Ovary (tissue), 9 donors: ENCODE results near the gene RTTN. TPM values are rescaled to one million over a fixed set of nuclear protein-coding genes. Genes with fewer than 3 reads are reported as not detected.

Source experiments
- DNase-seq, 5 donors: peaks; one replicate each; pipeline ENCODE4 v3.0.0-alpha.2; 2019 to 2020
- H3K27ac ChIP-seq, 2 donors: fragments of 200-600 bp; one replicate each; pipeline versions ENCODE4 v1.5.1 to v1.8.0; 2019 to 2022
- H3K27me3 ChIP-seq: fragments of 200-600 bp; one replicate; pipeline ENCODE4 v1.8.0; 2022
- H3K36me3 ChIP-seq: fragments of 200-600 bp; sonication (generic); one replicate; pipeline ENCODE4 v1.5.1; 2019
- H3K4me1 ChIP-seq: one replicate; pipeline ENCODE4 v1.8.1; 2013; ENCODE audit warnings: mild to moderate bottlenecking, moderate library complexity; ENCODE audit not compliant: insufficient read depth
- H3K4me3 ChIP-seq: fragments of 200-600 bp; sonication (generic); one replicate; pipeline ENCODE4 v1.5.1; 2017
- H3K9me3 ChIP-seq, 2 donors: fragments of 200-600 bp in 1 of 2; sonication (generic) in 1 of 2; one replicate each; pipeline versions ENCODE4 v1.5.1 to v1.8.1; 2013 to 2019; ENCODE audit warnings: mild to moderate bottlenecking in 1 of 2, moderate library complexity in 1 of 2
- CTCF ChIP-seq, 3 donors: fragments of 450-650 bp in 2 of 3; fragments of 200-600 bp in 1 of 3; IDR thresholded peaks; one replicate each; pipeline versions ENCODE4 v1.5.1 to v1.8.0; 2016 to 2022; ENCODE audit warnings: antibody characterized with exemption in 3 of 3, mild to moderate bottlenecking in 1 of 3
- EP300 ChIP-seq: sonication (generic); formaldehyde crosslinking; IDR thresholded peaks from one replicate; pipeline ENCODE4 v1.6.1; 2017; ENCODE audit warnings: antibody characterized with exemption
- POLR2A ChIP-seq: fragments of 450-650 bp; IDR thresholded peaks from one replicate; pipeline ENCODE4 v1.6.1; 2017; ENCODE audit warnings: antibody characterized with exemption, mild to moderate bottlenecking, moderate library complexity
- WGBS, 3 donors: extraction: QIAGEN DNeasy Blood & Tissue Kit in 1 of 3; methylation state at CpG; one replicate each; pipeline versions ENCODE4 v1.1.5 to v1.1.7; 2013 to 2017; 5-methylcytosine and 5-hydroxymethylcytosine counted together
- intact Hi-C, 4 donors: fragments of 100-400 bp; cut with DNase I; formaldehyde crosslinking; loops; one replicate each; pipeline versions ENCODE4 v1.11.0 to v1.15.1; 2022 to 2023
- polyA plus RNA-seq, 2 donors: library from polyadenylated mRNA; stranded (reverse); fragments of 200-250 nt in 1 of 2; fragments of 350-450 nt in 1 of 2; fragmentation: Illumina TruSeq in 1 of 2; extraction: RNeasy Lipid Tissue Mini Kit (QIAGEN cat#74804) in 1 of 2; gene quantifications; one replicate each; pipeline ENCODE4 v1.2.3, GENCODE V29; 2013 to 2014
- total RNA-seq, 7 donors: library from RNA; depleted of rRNA in 2 of 7; stranded (reverse); fragments of >200 nt in 2 of 7; fragmentation: NEBNext Ultra II Directional in 3 of 7; extraction: Animal tissue kit (Norgen Biotek cat#: 25700) in 3 of 7; gene quantifications; one replicate each; pipeline versions ENCODE4 v1.1.0 to v1.2.4, GENCODE V29; 2016 to 2023
- donor health status: DM: no; HTN: no; CAD: no; lungs with moderate emphysema.
- donor health status: DM: no; HTN: no; CAD: no.
- donor health status: Bipolar disorder and iron deficiency.
- donor health status: DM: yes; HTN: yes; CAD: no.
- donor health status: DM: no; HTN: no; CAD: no.
- donor health status: DM: yes; HTN: yes; CAD: no.

RTTN gene
- total and polyA plus RNA-seq, 9 donors = 6.2 to 22.4 (median 14.9) TPM

- Histone ChIP-seq H3K4me1 (no peaks in the 10 kb centered on the region), H3K9me3 (no peaks in the 10 kb centered on the region), H3K36me3 (no peaks in the 10 kb centered on the region), H3K27ac (no peak overlapping the region), H3K27me3 (no peaks in the 10 kb centered on the region), H3K4me3 (no peak overlapping the region)
- DNase-seq = no peak
- intact Hi-C loops = no loop called here
- no peak for TF ChIP-seq EP300
- no peak for TF ChIP-seq POLR2A
- WGBS, 3 donors = 96 to 97% (median 96%) methylated on average over 4 of the region's 4 CpGs
Observed at GRCh38 chr18:70169747-70170146, 35.7 kb downstream of the RTTN start.

GRCh38 chr18:70166668-70167067 lies 38.8 kb downstream of the RTTN start:
- TF ChIP-seq EP300 (no peak), POLR2A (no peak), CTCF (IDR thresholded peaks at IDR 0.05) (no peak)
- Histone ChIP-seq H3K27ac (no peak overlapping the region), H3K27me3 (no peaks in the 10 kb centered on the region), H3K4me1 (no peaks in the 10 kb centered on the region), H3K9me3 (no peaks in the 10 kb centered on the region), H3K36me3 (no peaks in the 10 kb centered on the region), H3K4me3 (no peak overlapping the region)
- intact Hi-C loops = no loop called here
- 55 to 63% (median 57%) methylated on average over 3 of the region's 3 CpGs for WGBS, 3 donors
- no peak for DNase-seq

DNA sequence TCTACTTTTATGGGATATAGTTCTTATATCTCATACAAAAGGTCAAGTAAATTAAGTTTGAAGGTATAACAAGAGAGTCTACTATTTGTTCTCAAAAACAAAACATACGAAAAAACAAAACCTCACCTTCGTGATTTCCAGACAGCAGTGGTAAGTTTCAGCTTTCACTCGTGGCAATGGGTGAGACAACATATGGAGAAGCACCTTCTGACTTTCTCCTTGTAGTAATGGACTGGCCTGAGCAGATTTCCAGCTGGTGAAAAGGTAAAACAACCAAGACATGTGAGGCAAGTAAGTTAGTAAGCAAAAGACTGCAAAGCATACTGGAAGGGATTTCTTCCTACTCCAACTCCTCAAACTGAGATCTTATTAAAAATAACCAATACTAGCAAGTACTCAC lies 39.6 kb downstream of the RTTN start:
- H3K4me1 ChIP-seq = no peaks in the 10 kb centered on the region
- intact Hi-C loops = no loop called here
- no peak overlapping the region for H3K4me3 ChIP-seq
- no peaks in the 10 kb centered on the region for H3K36me3 ChIP-seq
- H3K9me3 ChIP-seq = no peaks in the 10 kb centered on the region
- no peak for TF ChIP-seq POLR2A
- TF ChIP-seq EP300 = no peak
- no peak for TF ChIP-seq CTCF (IDR thresholded peaks at IDR 0.05)
- DNase-seq = no peak
- no peaks in the 10 kb centered on the region for H3K27me3 ChIP-seq
- H3K27ac ChIP-seq = no peak overlapping the region
- 84 to 91% (median 86%) methylated on average over 3 of the region's 3 CpGs for WGBS, 3 donors

- no peaks in the 10 kb centered on the region for H3K4me1 ChIP-seq
- no peaks in the 10 kb centered on the region for H3K36me3 ChIP-seq
- H3K27me3 ChIP-seq = no peaks in the 10 kb centered on the region
- H3K9me3 ChIP-seq = no peaks in the 10 kb centered on the region
- H3K27ac ChIP-seq = no peak overlapping the region
- TF ChIP-seq POLR2A (no peak), CTCF (IDR thresholded peaks at IDR 0.05) (no peak), EP300 (no peak)
- intact Hi-C loops = no loop called here
- H3K4me3 ChIP-seq = no peak overlapping the region
- DNase-seq = no peak
- WGBS, 3 donors = 93 to 98% (median 97%) methylated on average over 1 of the region's 1 CpG
Observed at GRCh38 chr18:70160073-70160678, 45.3 kb downstream of the RTTN start.

- H3K36me3 ChIP-seq = no peaks in the 10 kb centered on the region
- no peaks in the 10 kb centered on the region for H3K27me3 ChIP-seq
- no peaks in the 10 kb centered on the region for H3K4me1 ChIP-seq
- intact Hi-C loops = no loop called here
- DNase-seq = no peak
- no peaks in the 10 kb centered on the region for H3K9me3 ChIP-seq
- H3K4me3 ChIP-seq = no peak overlapping the region
- no peak for TF ChIP-seq CTCF (IDR thresholded peaks at IDR 0.05)
- TF ChIP-seq POLR2A = no peak
- TF ChIP-seq EP300 = no peak
- 98 to 99% (median 98%) methylated on average over 3 of the region's 3 CpGs for WGBS, 3 donors
- H3K27ac ChIP-seq = no peak overlapping the region
Observed at GRCh38 chr18:70158992-70159717, 46.3 kb downstream of the RTTN start.
